Pancreas (tissue), 10 donors: Measurements from ENCODE around the gene CTAGE8. TPM values are rescaled to one million over a fixed set of nuclear protein-coding genes. Genes with fewer than 3 reads are reported as not detected.
A peak's percentile ranks its signal among the peaks of the same experiment; 100 is the strongest.
"Not testable (repeated sequence)": the region's sequence is repeated elsewhere in the genome, so short reads cannot be mapped to it uniquely, and the experiment has no call there.

Experiments
- ATAC-seq, 4 donors: fragments of 200-7000 bp; cut with Tn5 transposase; one replicate each; pipeline versions ENCODE4 v1.8.0 to v1.9.1; 2020; ENCODE audit warnings: mild to moderate bottlenecking in 4 of 4, moderate library complexity in 4 of 4
- DNase-seq, 6 donors: peaks; one replicate each; pipeline ENCODE4 v3.0.0-alpha.2; 2020
- FAIRE-seq: peaks from 2 replicates; lab custom pipeline; 2012; peaks lifted over from hg19 to GRCh38; lab: Jason Lieb, UNC
- H3K27ac ChIP-seq, 4 donors: fragments of 200-600 bp; sonication (generic); 1 replicate in 3 of 4; 2 replicates in 1 of 4; pipeline versions ENCODE4 v1.5.0 to v1.8.0; 2020
- H3K27me3 ChIP-seq, 4 donors: fragments of 200-600 bp; one replicate each; pipeline ENCODE4 v1.8.0; 2021
- H3K36me3 ChIP-seq, 3 donors: fragments of 200-600 bp; sonication (generic) in 1 of 3; one replicate each; pipeline versions ENCODE4 v1.5.0 to v1.8.0; 2020 to 2021
- H3K4me1 ChIP-seq, 3 donors: fragments of 200-600 bp; one replicate each; pipeline ENCODE4 v1.8.0; 2021
- H3K4me3 ChIP-seq, 4 donors: fragments of 200-600 bp; sonication (generic) in 2 of 4; one replicate each; pipeline versions ENCODE4 v1.5.0 to v1.8.0; 2020 to 2021
- H3K9me3 ChIP-seq, 4 donors: fragments of 200-600 bp; one replicate each; pipeline ENCODE4 v1.8.0; 2021
- WGBS, 2 donors: extraction: QIAGEN DNeasy Blood & Tissue Kit; methylation state at CpG; one replicate each; pipeline ENCODE4 v1.1.7; 2013; 5-methylcytosine and 5-hydroxymethylcytosine counted together
- intact Hi-C, 3 donors: fragments of 100-400 bp; cut with DNase I; formaldehyde crosslinking; loops; one replicate each; pipeline versions ENCODE4 v1.11.1 to v1.14.2; 2022
- polyA plus RNA-seq, 2 donors: library from polyadenylated mRNA; stranded (reverse); fragments of 200-250 nt; gene quantifications; one replicate each; pipeline ENCODE4 v1.2.3, GENCODE V29; 2013
- total RNA-seq, 6 donors: library from RNA; stranded (reverse); fragmentation: NEBNext Ultra II Directional in 4 of 6; extraction: Animal tissue kit (Norgen Biotek cat#: 25700) in 4 of 6; gene quantifications; one replicate each; pipeline versions ENCODE4 v1.2.1 to v1.2.4, GENCODE V29; 2021 to 2023
- donor health status: healthy with polysubstance abuse.
- donor health status: DM: no; HTN: no; CAD: no; lungs with moderate emphysema.
- donor health status: DM: no; HTN: no; CAD: no.
- donor health status: control.
- donor health status: control.
- donor health status: Bipolar disorder and iron deficiency.
- donor health status: DM: yes; HTN: yes; CAD: no.
- donor health status: DM: no; HTN: no; CAD: no.
- donor health status: DM: no; HTN: no; CAD: no.
- donor health status: DM: yes; HTN: yes; CAD: no.

The CTAGE8 gene
- total and polyA plus RNA-seq, 8 donors, result 0.72 to 2.6 (median 1.7) TPM; not detected in 1

DNA sequence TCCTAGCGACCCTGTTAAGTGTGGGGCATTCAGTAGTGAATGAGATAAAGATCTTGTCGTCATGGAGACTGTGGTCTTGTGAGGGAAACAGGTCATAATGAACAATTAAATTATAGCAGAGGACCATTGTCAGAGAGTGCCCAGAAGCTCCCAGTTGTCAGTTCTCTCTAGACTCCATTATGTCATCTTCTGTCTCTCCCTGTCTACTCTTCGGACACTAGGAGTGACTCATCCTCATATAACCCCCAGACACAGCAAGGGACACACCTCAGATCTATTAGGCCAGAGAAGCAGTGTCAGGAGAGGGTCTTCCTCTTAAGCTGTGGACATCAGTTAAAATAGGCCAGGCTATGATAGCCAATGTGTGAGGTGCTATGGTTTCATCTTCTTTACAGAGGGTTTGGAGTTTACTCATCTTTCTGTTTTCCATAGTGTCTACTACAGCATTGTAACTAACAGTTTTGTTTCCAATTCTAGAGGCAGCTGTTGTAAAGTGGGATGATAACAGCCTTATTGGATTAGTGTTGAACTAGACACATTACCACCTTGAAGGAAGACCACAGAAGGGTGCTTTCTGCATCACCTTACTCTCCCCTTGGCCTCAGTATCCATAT is 18.2 kb upstream of the CTAGE8 start:
- ATAC-seq, DNase-seq, H3K4me3 ChIP-seq, H3K9me3 ChIP-seq, H3K36me3 ChIP-seq, H3K27ac ChIP-seq, intact Hi-C loops, H3K4me1 ChIP-seq, H3K27me3 ChIP-seq, FAIRE-seq: not testable (repeated sequence)
- WGBS, 2 donors, result no CpG with 5 or more reads among the region's 3 CpGs

- H3K9me3 ChIP-seq, ATAC-seq, DNase-seq, FAIRE-seq, H3K36me3 ChIP-seq, H3K27ac ChIP-seq, H3K4me1 ChIP-seq, H3K4me3 ChIP-seq, intact Hi-C loops, H3K27me3 ChIP-seq: not testable (repeated sequence)
- WGBS, 2 donors, result no CpG with 5 or more reads among the region's 6 CpGs
These were observed 14.6 kb upstream of the CTAGE8 start for GRCh38 chr7:144283716-144284115.

DNA sequence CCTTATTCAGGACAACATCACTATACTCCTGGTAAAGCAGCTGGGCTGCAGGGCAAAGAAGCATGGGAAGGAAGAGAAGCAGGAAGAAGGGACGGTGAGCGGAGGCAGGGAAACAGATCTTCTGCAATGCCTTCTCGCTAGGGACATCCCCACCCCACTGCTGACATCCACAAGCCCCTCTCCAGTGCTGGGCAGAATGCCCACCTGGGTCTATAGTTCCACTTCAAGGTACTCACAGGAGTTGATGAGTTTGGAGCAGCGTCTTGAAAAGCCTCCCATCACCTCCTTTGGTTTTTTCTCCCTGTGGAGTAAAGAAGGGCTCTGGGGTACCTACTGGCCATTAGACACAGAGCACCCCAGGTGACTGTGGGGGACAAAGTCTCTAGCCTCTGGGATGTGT is 13.4 kb upstream of the CTAGE8 start:
- intact Hi-C loops, FAIRE-seq, ATAC-seq, H3K27me3 ChIP-seq, H3K27ac ChIP-seq, H3K36me3 ChIP-seq, H3K4me3 ChIP-seq, H3K9me3 ChIP-seq, H3K4me1 ChIP-seq: not testable (repeated sequence)
- peak in 2 of 6 donors; percentile 9 to 30 for DNase-seq
- 92 to 93% methylated on average over 2 of the region's 4 CpGs for WGBS, 2 donors

DNA sequence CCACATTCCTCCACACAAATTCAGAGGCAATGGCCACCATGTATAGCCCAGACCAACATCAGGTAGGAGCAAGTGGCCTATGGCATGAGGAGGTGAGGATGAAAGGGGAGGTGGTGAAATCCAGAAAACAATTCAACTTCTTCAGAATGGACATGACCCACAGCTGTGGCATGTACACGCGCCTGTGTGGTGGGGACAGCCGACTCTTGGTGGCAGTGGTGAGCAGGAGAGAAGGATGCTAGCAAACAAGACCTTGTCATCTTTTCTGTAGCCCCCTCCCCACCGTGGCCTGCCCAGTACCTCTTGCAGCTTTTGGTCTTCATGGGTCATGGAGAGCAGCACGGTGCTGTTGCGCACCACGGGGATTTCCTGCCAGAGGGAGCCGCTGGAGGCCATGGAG is 12.9 kb upstream of the CTAGE8 start:
- H3K4me3 ChIP-seq, DNase-seq, intact Hi-C loops, H3K9me3 ChIP-seq, H3K36me3 ChIP-seq, FAIRE-seq, H3K27me3 ChIP-seq, H3K4me1 ChIP-seq, H3K27ac ChIP-seq, ATAC-seq: not testable (repeated sequence)
- WGBS, 2 donors, result no CpG with 5 or more reads among the region's 8 CpGs

- H3K9me3 ChIP-seq, H3K27me3 ChIP-seq, H3K27ac ChIP-seq, H3K36me3 ChIP-seq, H3K4me1 ChIP-seq, FAIRE-seq, H3K4me3 ChIP-seq, DNase-seq, intact Hi-C loops: not testable (repeated sequence)
- 95 to 98% methylated on average over 3 of the region's 6 CpGs for WGBS, 2 donors
- peak in 2 of 4 donors; percentile 38 to 69 for ATAC-seq
These were observed 10.9 kb upstream of the CTAGE8 start for GRCh38 chr7:144280010-144280409.

DNA sequence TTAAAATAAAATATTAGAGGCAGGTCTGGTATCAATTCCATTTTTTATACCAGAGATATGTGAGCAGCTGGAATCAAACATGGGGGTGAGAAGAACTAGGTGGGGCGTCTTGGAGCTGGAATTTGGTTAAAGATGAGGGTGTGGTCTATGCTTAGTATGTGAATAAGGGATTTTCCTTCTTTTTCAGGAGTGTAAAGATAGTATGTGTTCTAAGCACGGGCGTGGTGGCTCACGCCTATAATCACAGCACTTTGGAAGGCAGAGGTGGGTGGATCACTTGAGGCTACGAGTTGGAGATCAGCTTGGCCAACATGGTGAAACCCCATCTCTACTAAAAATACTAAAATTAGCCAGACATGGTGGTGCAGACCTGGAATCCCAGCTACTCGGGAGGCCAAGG is 6.2 kb upstream of the CTAGE8 start:
- 97 to 100% methylated on average over 4 of the region's 6 CpGs for WGBS, 2 donors
- H3K9me3 ChIP-seq, H3K27ac ChIP-seq, ATAC-seq, H3K4me3 ChIP-seq, DNase-seq, FAIRE-seq, H3K36me3 ChIP-seq, H3K27me3 ChIP-seq, H3K4me1 ChIP-seq, intact Hi-C loops: not testable (repeated sequence)

- DNase-seq, ATAC-seq, FAIRE-seq, H3K9me3 ChIP-seq, H3K4me3 ChIP-seq, H3K27me3 ChIP-seq, H3K27ac ChIP-seq, intact Hi-C loops, H3K4me1 ChIP-seq, H3K36me3 ChIP-seq: not testable (repeated sequence)
- 94 to 95% methylated on average over 6 of the region's 7 CpGs for WGBS, 2 donors
These were observed 4.4 kb downstream of the CTAGE8 start, which contains the start of gene OR2A7 for GRCh38 chr7:144264692-144265091. OR2A7 (minus strand) TSS chr7:144264792; CDS start chr7:144259628, 5,164 bp downstream.

GRCh38 chr7:144262128-144262527 is 7.0 kb downstream of the CTAGE8 start:
- H3K27ac ChIP-seq, H3K9me3 ChIP-seq, H3K36me3 ChIP-seq, DNase-seq, H3K4me3 ChIP-seq, FAIRE-seq, ATAC-seq, intact Hi-C loops, H3K4me1 ChIP-seq, H3K27me3 ChIP-seq: not testable (repeated sequence)
- WGBS, 2 donors, result no CpG with 5 or more reads among the region's 2 CpGs

DNA sequence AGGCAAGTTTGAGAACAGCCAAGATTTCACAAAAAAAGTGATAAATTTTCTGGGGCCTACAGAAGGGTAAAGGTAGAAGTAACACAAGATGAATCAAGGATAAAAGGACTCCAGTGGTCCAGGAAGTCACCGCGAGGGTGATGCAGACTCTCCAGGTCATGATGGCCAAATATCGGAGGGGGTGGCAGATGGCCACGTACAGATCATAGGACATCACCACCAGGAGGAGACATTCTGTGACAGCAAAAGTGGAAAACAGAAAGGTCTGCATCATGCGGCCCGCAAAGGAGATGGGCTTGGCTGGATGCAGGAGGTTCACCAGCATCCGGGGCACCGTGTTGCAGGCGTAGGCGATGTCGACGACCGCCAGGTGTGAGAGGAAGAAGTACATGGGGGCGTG is 10.0 kb downstream of the CTAGE8 start:
- H3K4me3 ChIP-seq, H3K4me1 ChIP-seq, FAIRE-seq, intact Hi-C loops, H3K9me3 ChIP-seq, DNase-seq, H3K27ac ChIP-seq, ATAC-seq, H3K27me3 ChIP-seq, H3K36me3 ChIP-seq: not testable (repeated sequence)
- WGBS, 2 donors, result no CpG with 5 or more reads among the region's 14 CpGs
